Measurements from ENCODE around the gene SERPINB10.

The SERPINB10 gene

DNA sequence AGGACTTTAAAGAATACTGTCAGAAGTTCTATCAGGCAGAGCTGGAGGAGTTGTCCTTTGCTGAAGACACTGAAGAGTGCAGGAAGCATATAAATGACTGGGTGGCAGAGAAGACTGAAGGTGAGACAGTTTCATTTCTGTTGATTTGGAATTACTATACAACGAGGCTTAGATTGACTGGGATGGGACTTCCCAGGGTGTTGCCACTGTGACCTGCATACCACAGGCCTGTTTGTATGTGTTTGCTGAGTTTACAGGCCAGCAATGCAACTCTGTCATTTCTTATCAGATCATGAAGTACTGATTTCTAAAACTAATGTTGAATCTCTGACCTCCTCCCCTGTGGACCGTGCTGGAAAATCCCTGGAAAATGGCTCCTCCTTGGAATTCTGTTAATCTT lies 74.0 kb downstream of the SERPINB10 start:
- Histone ChIP-seq H3K4me1 (ENCODE audit: control insufficient read depth, insufficient read depth, low read length) (no peaks in the 10 kb centered on the region), H3K4me3 (ENCODE audit: low read depth, low read length) (no peak overlapping the region), H3K9me3 (ENCODE audit: control insufficient read depth, insufficient read depth, low read depth, low read length) (no peaks in the 10 kb centered on the region), H3K36me3 (ENCODE audit: control insufficient read depth in 2 of 2, insufficient read depth in 1 of 2, low read length in 2 of 2) (peaks cover 0 to 8% of the 10 kb centered on the region in 2 experiments; a peak in 1 of 3 replicates), H3K27ac (ENCODE audit: extremely low read depth, low read depth, low read length) (no peak overlapping the region)
- CTCF ChIA-PET, result no interaction called here
- POLR2A ChIA-PET, result no interaction called here
- TF ChIP-seq ZBTB8A (tag by site-specific recombination; IDR thresholded peaks at IDR 0.05), result no peak
- TF ChIP-seq, protein P1, sequence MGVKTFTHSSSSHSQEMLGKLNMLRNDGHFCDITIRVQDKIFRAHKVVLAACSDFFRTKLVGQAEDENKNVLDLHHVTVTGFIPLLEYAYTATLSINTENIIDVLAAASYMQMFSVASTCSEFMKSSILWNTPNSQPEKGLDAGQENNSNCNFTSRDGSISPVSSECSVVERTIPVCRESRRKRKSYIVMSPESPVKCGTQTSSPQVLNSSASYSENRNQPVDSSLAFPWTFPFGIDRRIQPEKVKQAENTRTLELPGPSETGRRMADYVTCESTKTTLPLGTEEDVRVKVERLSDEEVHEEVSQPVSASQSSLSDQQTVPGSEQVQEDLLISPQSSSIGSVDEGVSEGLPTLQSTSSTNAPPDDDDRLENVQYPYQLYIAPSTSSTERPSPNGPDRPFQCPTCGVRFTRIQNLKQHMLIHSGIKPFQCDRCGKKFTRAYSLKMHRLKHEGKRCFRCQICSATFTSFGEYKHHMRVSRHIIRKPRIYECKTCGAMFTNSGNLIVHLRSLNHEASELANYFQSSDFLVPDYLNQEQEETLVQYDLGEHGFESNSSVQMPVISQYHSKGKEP (tag by site-specific recombination; IDR thresholded peaks at IDR 0.05), result no peak
- TF ChIP-seq ZNF16 (tag by site-specific recombination; IDR thresholded peaks at IDR 0.05; ENCODE audit: low read depth), result no peak
- TF ChIP-seq, protein P2, sequence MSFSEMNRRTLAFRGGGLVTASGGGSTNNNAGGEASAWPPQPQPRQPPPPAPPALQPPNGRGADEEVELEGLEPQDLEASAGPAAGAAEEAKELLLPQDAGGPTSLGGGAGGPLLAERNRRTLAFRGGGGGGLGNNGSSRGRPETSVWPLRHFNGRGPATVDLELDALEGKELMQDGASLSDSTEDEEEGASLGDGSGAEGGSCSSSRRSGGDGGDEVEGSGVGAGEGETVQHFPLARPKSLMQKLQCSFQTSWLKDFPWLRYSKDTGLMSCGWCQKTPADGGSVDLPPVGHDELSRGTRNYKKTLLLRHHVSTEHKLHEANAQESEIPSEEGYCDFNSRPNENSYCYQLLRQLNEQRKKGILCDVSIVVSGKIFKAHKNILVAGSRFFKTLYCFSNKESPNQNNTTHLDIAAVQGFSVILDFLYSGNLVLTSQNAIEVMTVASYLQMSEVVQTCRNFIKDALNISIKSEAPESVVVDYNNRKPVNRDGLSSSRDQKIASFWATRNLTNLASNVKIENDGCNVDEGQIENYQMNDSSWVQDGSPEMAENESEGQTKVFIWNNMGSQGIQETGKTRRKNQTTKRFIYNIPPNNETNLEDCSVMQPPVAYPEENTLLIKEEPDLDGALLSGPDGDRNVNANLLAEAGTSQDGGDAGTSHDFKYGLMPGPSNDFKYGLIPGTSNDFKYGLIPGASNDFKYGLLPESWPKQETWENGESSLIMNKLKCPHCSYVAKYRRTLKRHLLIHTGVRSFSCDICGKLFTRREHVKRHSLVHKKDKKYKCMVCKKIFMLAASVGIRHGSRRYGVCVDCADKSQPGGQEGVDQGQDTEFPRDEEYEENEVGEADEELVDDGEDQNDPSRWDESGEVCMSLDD (tag by site-specific recombination; IDR thresholded peaks at IDR 0.05), result no peak
- no peak for TF ChIP-seq ZNF221 (tag by site-specific recombination; IDR thresholded peaks at IDR 0.05; ENCODE audit: borderline replicate concordance)
- no peak for TF ChIP-seq MEIS1 (CRISPR knock-in tag; IDR thresholded peaks at IDR 0.05; ENCODE audit: borderline replicate concordance)

DNA sequence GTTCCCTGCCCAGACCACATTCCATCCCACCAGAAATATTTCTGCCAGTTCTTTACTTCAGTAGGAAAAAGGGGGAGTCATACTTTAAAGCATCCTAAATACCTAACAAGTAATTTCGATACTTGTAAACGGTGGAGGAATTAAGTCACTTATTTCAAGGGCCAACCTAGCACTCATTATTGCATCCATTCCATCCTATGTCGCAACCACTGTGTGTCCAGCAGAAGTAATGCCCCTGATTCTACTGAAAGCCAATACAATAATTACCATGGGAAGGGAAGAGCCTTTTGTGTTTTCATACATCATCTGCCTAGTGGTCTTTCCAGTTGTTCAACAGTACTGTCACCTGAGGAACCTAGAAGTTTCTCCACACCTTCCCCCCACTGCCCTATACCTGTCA lies 74.6 kb downstream of the SERPINB10 start:
- peaks cover 0 to 8% of the 10 kb centered on the region in 2 experiments; a peak in 1 of 3 replicates for H3K36me3 ChIP-seq (ENCODE audit: control insufficient read depth in 2 of 2, insufficient read depth in 1 of 2, low read length in 2 of 2)

More for the DNA sequence above, 74.6 kb downstream of the SERPINB10 start:
- CTCF ChIA-PET, result interaction anchor here (0.6 to 4.5 kb wide), 3 partner anchors 8 to 470 kb away, joined by 3 to 41 read pairs (median 3); no protein-coding TSS in a partner anchor
- Histone ChIP-seq H3K27ac (ENCODE audit: extremely low read depth, low read depth, low read length) (no peak overlapping the region), H3K4me3 (ENCODE audit: low read depth, low read length) (no peak overlapping the region), H3K4me1 (ENCODE audit: control insufficient read depth, insufficient read depth, low read length) (no peaks in the 10 kb centered on the region), H3K9me3 (ENCODE audit: control insufficient read depth, insufficient read depth, low read depth, low read length) (no peaks in the 10 kb centered on the region)
- TF ChIP-seq, protein P3, sequence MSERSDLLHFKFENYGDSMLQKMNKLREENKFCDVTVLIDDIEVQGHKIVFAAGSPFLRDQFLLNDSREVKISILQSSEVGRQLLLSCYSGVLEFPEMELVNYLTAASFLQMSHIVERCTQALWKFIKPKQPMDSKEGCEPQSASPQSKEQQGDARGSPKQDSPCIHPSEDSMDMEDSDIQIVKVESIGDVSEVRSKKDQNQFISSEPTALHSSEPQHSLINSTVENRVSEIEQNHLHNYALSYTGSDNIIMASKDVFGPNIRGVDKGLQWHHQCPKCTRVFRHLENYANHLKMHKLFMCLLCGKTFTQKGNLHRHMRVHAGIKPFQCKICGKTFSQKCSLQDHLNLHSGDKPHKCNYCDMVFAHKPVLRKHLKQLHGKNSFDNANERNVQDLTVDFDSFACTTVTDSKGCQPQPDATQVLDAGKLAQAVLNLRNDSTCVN (tag by site-specific recombination; optimal IDR thresholded peaks at IDR 0.05), result no peak
- TF ChIP-seq, protein P4, sequence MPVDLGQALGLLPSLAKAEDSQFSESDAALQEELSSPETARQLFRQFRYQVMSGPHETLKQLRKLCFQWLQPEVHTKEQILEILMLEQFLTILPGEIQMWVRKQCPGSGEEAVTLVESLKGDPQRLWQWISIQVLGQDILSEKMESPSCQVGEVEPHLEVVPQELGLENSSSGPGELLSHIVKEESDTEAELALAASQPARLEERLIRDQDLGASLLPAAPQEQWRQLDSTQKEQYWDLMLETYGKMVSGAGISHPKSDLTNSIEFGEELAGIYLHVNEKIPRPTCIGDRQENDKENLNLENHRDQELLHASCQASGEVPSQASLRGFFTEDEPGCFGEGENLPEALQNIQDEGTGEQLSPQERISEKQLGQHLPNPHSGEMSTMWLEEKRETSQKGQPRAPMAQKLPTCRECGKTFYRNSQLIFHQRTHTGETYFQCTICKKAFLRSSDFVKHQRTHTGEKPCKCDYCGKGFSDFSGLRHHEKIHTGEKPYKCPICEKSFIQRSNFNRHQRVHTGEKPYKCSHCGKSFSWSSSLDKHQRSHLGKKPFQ (tag by site-specific recombination; IDR thresholded peaks at IDR 0.05), result no peak
- TF ChIP-seq ZNF677 (tag by site-specific recombination; IDR thresholded peaks at IDR 0.05), result no peak
- TF ChIP-seq, protein P5, sequence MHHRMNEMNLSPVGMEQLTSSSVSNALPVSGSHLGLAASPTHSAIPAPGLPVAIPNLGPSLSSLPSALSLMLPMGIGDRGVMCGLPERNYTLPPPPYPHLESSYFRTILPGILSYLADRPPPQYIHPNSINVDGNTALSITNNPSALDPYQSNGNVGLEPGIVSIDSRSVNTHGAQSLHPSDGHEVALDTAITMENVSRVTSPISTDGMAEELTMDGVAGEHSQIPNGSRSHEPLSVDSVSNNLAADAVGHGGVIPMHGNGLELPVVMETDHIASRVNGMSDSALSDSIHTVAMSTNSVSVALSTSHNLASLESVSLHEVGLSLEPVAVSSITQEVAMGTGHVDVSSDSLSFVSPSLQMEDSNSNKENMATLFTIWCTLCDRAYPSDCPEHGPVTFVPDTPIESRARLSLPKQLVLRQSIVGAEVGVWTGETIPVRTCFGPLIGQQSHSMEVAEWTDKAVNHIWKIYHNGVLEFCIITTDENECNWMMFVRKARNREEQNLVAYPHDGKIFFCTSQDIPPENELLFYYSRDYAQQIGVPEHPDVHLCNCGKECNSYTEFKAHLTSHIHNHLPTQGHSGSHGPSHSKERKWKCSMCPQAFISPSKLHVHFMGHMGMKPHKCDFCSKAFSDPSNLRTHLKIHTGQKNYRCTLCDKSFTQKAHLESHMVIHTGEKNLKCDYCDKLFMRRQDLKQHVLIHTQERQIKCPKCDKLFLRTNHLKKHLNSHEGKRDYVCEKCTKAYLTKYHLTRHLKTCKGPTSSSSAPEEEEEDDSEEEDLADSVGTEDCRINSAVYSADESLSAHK (tag by site-specific recombination; IDR thresholded peaks at IDR 0.05), result no peak
- TF ChIP-seq ZNF544 (tag by site-specific recombination; IDR thresholded peaks at IDR 0.05), result no peak
- no peak for TF ChIP-seq ZNF221 (tag by site-specific recombination; IDR thresholded peaks at IDR 0.05; ENCODE audit: borderline replicate concordance)
- no peak for TF ChIP-seq ZNF146 (tag by site-specific recombination; IDR thresholded peaks at IDR 0.05)
- TF ChIP-seq, protein P6, sequence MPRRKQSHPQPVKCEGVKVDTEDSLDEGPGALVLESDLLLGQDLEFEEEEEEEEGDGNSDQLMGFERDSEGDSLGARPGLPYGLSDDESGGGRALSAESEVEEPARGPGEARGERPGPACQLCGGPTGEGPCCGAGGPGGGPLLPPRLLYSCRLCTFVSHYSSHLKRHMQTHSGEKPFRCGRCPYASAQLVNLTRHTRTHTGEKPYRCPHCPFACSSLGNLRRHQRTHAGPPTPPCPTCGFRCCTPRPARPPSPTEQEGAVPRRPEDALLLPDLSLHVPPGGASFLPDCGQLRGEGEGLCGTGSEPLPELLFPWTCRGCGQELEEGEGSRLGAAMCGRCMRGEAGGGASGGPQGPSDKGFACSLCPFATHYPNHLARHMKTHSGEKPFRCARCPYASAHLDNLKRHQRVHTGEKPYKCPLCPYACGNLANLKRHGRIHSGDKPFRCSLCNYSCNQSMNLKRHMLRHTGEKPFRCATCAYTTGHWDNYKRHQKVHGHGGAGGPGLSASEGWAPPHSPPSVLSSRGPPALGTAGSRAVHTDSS (tag by site-specific recombination; IDR thresholded peaks at IDR 0.05), result no peak
- TF ChIP-seq MZF1 (tag by site-specific recombination; IDR thresholded peaks at IDR 0.05; ENCODE audit: borderline replicate concordance), result no peak
- no peak for TF ChIP-seq ZNF514 (tag by site-specific recombination; IDR thresholded peaks at IDR 0.05)
- TF ChIP-seq ZFP37 (tag by site-specific recombination; IDR thresholded peaks at IDR 0.05), result no peak
- TF ChIP-seq ZBTB1 (tag by site-specific recombination; IDR thresholded peaks at IDR 0.05), result no peak
- TF ChIP-seq IKZF3 (tag by site-specific recombination; IDR thresholded peaks at IDR 0.05), result no peak
- no peak for TF ChIP-seq ZNF211 (tag by site-specific recombination; IDR thresholded peaks at IDR 0.05; ENCODE audit: low read depth)
- no peak for TF ChIP-seq WT1 (tag by site-specific recombination; IDR thresholded peaks at IDR 0.05)
- POLR2A ChIA-PET, result no interaction called here

Measured in HEK293 (cell line).